Measurements from ENCODE around the gene METTL23.
"Not testable (repeated sequence)": the region's sequence is repeated elsewhere in the genome, so short reads cannot be mapped to it uniquely, and the experiment has no call there.

Gene METTL23

GRCh38 chr17:76735586-76736348 lies 9.1 kb downstream of the METTL23 start:
- no peak for DNase-seq

- DNase-seq: peak in 1 of 2 experiments; percentile 65
Measured at GRCh38 chr17:76736349-76737081, 9.9 kb downstream of the METTL23 start.

- peak; percentile 98 to 100 for DNase-seq
Measured at GRCh38 chr17:76737082-76737675, 10.5 kb downstream of the METTL23 start, which contains the start of gene SRSF2. Gene SRSF2, minus strand, starts transcription at chr17:76737331. Its CDS starts 171 bp downstream, at chr17:76737160.

- peak; percentile 98 for DNase-seq
Measured at GRCh38 chr17:76737676-76738467, 11.2 kb downstream of the METTL23 start, which contains the start of gene MFSD11. Gene MFSD11, plus strand, starts transcription at chr17:76738119. Its CDS starts 234 bp downstream, at chr17:76738353.

GRCh38 chr17:76738468-76738850 lies 11.8 kb downstream of the METTL23 start:
- no peak for DNase-seq

- not testable (repeated sequence) for DNase-seq
Measured at GRCh38 chr17:76739568-76740115, 13.0 kb downstream of the METTL23 start.

GRCh38 chr17:76740329-76741118 lies 13.9 kb downstream of the METTL23 start:
- DNase-seq: peak in 1 of 2 experiments; percentile 31

- no peak for DNase-seq
Measured at GRCh38 chr17:76742958-76743357, 16.3 kb downstream of the METTL23 start.

GRCh38 chr17:76744747-76745146 lies 18.1 kb downstream of the METTL23 start:
- no peak for DNase-seq

- not testable (repeated sequence) for DNase-seq
Measured at GRCh38 chr17:76745785-76746184, 19.1 kb downstream of the METTL23 start.

GRCh38 chr17:76747716-76748363 lies 21.2 kb downstream of the METTL23 start:
- DNase-seq: no peak

- DNase-seq: no peak
Measured at GRCh38 chr17:76748657-76749056, 22.0 kb downstream of the METTL23 start.

- no peak for DNase-seq
Measured at GRCh38 chr17:76751416-76751993, 24.9 kb downstream of the METTL23 start.

GRCh38 chr17:76752006-76752405 lies 25.4 kb downstream of the METTL23 start:
- no peak for DNase-seq

GRCh38 chr17:76753061-76753961 lies 26.7 kb downstream of the METTL23 start:
- DNase-seq: no peak

GRCh38 chr17:76755285-76755684 lies 28.6 kb downstream of the METTL23 start:
- DNase-seq: no peak

GRCh38 chr17:76757256-76757655 lies 30.6 kb downstream of the METTL23 start:
- no peak for DNase-seq

- DNase-seq: no peak
Measured at GRCh38 chr17:76758570-76758969, 31.9 kb downstream of the METTL23 start.

- no peak for DNase-seq
Measured at GRCh38 chr17:76772842-76773525, 46.3 kb downstream of the METTL23 start.

Data from NCI-H446 (cell line).